ENCODE data around the gene CCSER1.

Gene CCSER1

DNA sequence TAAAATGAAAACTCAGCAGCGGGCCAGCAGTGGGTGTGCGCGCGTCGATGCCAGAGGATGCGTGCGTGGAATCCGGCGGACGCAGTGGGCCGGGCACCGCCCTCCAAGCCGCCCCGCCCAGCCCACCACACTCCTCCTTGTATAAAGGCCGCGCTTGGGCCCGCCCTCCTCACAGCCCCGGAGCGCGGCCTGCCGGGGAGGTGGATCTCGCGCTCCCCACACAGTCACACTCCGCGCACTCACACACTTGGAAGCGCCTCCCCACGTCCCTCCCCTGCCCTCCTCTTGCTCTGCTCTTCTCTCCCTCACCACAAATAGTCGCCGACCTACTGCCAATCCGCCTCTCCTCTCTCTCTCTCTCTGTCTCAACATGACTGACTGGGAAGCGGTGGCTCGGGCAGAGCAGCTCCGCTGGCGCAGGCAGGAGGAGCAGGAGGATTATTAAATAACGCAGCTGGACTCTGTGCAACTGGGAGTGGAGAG is at the start of gene CCSER1:
Gene CCSER1, plus strand, starts transcription at position 172 of the 483 bp plus-strand sequence.
- DNase-seq, result peak; percentile 35 to 49

DNA sequence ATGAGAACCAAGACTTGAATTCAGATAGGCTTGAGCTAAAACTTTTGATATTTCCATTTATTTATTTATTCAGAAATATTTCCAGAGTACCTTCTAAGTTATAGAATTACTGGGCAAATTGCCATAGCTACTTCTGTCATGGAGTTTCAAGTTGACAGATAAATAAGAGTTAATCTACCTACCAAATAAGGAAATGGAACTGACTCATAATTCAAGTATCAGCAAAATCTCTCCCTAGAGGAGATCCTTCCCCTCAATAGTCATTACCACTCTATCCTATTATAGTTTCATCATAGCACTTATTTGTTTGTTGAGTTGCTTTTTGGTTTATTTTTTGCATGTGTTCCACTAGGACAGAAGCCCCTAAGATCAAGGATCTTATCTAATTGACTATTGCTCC is 48.8 kb upstream of the CCSER1 start:
- no peak for DNase-seq

GRCh38 chr4:90080116-90080515 is 47.1 kb upstream of the CCSER1 start:
- DNase-seq, result no peak

DNA sequence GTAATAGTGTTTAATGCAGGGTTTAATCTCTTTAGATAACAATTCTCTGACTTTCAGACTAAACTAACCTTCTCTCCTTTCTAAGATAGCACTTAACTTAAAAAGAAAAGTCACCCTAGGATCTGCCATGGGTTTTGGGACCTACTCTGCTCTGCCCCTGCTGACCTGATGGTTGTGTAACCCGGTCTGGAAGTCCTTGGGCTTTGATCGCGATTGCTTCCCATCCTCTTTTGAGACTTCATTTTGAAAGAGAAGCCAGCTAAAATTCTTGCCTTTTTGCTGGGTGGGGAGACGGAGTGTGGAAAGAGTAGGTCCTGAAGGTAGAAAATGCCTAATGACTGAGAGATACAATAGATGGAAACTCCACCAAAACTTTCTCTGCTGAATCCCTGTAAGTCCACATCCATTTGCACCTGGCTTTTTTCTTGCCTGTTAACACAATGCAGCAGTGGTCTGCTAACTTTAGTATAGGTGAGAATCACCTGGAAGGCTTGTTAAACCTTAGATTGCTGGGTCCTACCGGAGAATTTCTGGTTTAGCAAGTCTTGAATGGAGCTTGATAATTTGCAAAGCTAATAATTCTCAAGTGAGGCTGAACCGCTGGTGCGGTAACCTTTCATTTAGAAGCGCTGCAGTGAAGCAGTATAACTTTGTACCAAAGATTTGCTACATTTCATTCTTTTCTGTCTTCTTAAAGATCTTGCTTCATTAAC is 45.6 kb upstream of the CCSER1 start:
- no peak for DNase-seq

DNA sequence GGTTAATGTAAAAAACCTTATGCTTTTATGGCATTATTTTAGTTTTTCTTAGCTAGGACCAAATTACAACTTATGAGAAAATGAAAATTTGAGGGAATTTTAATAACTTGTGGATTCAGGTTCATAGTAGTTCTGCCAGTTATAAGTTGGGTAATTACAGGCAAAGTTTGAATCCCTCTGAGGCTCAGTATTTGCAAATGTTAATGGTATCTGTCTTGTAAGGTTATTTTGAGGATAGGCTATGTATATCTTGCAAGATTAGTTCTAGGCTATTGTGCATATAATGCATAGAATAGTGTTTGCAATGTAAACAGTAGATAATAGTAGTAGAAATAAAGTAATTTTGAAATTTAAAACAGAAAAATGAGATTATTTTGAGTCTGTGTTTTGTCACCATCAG is 44.7 kb upstream of the CCSER1 start:
- no peak for DNase-seq

DNA sequence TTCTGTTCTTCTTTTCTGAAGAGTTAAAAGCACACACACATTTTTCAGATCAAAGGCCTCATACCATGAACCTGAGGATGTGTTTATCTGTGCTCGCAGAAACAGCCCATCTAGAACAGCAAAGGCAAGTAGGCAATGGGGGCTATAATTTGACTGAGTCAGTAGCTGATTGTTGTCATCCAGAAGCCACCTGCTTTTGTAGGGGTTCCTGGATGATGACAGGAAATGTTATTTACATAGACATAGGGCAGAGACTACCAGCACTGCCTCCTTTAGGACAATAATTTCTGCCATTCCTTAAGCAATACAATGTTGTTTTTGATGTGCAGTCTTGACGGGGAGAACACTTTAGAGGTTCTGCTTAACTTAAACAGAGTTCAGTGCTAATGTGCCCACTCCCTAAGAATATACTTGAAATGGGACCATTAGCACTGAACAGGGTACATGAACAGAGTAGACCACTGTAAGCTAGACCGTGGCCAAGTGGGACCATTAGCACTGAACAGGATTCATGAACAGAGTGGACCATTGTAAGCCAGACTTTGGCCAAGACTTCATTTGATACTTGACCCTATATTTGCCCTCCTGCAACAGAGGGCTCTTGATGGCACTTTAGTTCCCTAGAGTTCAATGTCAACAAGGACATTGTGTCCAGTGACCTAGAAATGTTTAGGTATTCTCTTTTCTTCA is 42.8 kb upstream of the CCSER1 start:
- no peak for DNase-seq

GRCh38 chr4:90084967-90085295 is 42.3 kb upstream of the CCSER1 start:
- no peak for DNase-seq

DNA sequence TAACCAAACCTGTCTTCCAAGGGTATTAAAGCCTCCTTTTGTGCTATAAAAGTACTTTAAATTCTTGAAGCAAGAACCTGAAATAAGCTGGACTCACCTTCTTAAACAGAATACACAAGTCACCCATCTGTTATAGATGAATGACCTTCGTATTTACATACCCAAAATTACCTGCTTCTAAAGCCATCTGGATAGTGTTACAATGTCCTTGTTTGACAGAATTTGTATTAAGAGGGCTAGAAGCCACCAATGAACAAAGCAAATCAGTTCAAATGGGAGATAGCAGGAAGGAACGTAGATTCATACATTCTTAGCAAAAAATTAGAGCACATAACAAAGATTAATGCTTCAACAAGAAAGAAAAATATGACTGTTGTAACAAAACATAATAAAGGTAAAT is 33.7 kb upstream of the CCSER1 start:
- DNase-seq, result no peak

- DNase-seq, result no peak
Observed at GRCh38 chr4:90095000-90095399, 32.2 kb upstream of the CCSER1 start.

DNA sequence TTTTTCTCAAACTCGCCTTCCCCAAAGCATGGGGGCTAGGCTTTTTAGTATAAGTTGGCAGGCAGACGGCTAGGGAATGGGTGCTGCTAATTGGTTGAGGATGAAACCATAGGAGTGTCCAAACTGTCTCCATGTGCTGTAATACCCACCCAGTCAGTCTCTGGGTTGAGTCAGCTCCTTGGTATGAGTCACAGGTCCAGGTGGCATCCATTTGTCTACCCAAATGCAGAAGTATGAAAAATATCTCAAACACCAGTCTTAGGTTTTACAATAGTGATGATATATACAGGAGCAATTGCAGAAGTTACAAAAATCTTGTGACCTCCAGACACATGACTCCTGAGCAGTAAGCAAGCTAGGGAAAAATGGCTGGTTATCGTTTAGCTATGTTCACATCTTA is 27.4 kb upstream of the CCSER1 start:
- DNase-seq, result no peak

GRCh38 chr4:90103991-90104390 is 23.2 kb upstream of the CCSER1 start:
- no peak for DNase-seq

GRCh38 chr4:90105274-90105673 is 21.9 kb upstream of the CCSER1 start:
- no peak for DNase-seq

- no peak for DNase-seq
Observed at GRCh38 chr4:90112715-90113114, 14.5 kb upstream of the CCSER1 start.

- DNase-seq, result no peak
Observed at GRCh38 chr4:90113881-90114457, 13.2 kb upstream of the CCSER1 start.

DNA sequence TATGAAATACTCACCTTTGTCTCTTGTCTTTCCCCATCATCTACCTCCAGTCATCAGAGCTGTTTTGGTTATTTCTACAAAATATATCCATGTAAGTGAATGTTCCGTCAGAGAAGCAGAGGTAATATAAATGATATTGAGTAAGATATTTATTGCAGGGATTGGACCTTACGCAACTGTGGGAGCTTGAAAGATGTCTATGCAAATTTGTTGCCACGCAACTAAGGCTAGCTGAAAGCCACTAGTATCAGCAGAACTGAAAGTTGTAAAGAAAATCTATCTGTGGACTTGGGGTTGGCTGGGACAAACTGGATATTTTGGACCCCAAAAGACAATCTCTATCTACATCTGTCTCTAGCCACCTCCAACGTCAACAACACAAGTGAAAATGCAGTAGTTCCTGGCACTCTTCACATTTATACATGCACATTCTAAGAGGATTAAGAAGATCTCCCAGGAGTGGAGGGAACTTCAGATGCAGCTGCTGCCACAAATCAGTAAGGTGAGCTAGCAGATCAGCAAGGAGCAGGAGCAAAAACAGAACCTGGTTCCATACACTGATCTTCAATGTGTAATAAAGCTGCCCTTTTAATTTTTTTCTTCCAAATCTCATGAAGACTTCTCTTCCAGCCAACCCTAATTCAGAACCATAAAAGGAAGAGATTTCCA is 8.5 kb upstream of the CCSER1 start:
- no peak for DNase-seq

- no peak for DNase-seq
Observed at GRCh38 chr4:90120037-90120436, 7.2 kb upstream of the CCSER1 start.

DNA sequence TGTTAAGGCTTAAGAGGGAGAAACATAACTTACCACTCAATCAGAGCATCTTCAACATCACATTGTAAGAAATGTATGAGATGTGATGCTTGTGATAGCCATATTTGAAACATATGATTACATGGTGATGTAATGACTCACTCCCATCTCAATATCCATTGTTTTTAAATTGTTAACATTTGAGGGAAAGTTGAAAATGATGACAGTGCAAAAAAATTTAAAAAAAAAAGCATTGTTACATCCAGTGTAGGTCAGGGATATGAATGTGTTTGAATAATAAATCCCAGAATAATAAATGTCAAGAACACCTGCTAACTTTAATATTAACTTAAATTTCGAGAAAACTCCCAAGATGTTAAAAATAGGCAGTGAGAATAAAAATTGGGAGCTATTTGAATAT is 6.4 kb upstream of the CCSER1 start:
- no peak for DNase-seq

- no peak for DNase-seq
Observed at GRCh38 chr4:90121676-90122354, 5.4 kb upstream of the CCSER1 start.

DNA sequence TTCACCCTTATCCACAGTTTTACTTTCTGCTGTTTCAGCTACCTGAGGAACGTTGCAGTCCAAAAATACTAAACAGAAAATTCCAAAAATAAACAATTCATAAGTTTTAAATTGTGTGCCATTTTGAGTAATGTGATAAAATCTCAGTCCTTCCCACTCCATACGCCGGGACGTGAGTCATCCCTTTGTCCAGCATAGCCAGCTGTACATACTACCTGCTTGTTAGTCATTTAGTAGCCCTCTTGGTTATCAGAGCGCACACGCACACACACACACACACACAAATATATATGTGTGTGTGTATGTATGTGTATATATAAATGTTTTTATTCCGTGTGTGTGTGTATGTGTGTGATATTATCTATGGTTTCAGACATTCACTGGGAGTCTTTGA is 4.8 kb upstream of the CCSER1 start:
- DNase-seq, result no peak

- no peak for DNase-seq
Observed at GRCh38 chr4:90124276-90124675, 2.9 kb upstream of the CCSER1 start.

DNA sequence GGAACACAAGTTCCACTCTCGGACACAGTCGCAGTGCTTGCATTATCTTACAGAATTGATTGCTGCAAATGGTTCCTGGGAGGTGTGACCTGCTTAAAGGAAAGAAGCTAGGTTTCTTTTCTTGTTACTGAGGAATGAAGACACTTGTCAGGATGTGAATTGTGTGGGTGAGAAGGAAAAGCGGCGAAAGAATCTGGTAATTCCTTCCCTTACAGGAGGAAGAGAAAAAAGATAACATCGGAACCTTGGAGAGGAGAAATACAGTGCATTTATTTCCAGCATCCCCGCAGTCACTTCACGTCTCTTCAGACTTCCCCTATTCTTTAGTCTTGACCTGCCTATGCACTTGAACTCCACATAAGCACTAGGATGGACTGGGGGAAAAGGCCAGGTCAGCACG is 389 bp upstream of the CCSER1 start:
- no peak for DNase-seq

- DNase-seq, result peak; percentile 17 to 20
Observed at GRCh38 chr4:90127706-90128345, 632 bp downstream of the CCSER1 start.
